IMR-90 (cell line): Measurements from ENCODE around the gene PTPRQ. TPM values are rescaled to one million over a fixed set of nuclear protein-coding genes. Genes with fewer than 3 reads are reported as not detected.
A peak's percentile ranks its signal among the peaks of the same experiment; 100 is the strongest.

Source experiments
- ATAC-seq: fragments of 200-7000 bp; cut with Tn5 transposase; 2 replicates; pipeline ENCODE4 v1.9.1; 2020; ENCODE audit warnings: low read depth, mild to moderate bottlenecking, moderate library complexity
- BruUV-seq: library from RNA; stranded (reverse); fragments of 400-500 nt; replicated peaks from 2 replicates; lab custom pipeline; 2021; lab: Mats Ljungman, UMichigan
- CTCF ChIA-PET: fragments of 300-600 bp; formaldehyde crosslinking; extraction: SDS; loops from one replicate; lab custom pipeline; 2021; ENCODE audit warnings: antibody characterized with exemption; lab: Yijun Ruan, JAX
- POLR2A ChIA-PET: fragments of 300-600 bp; sonication (Branson Sonifier 250); formaldehyde crosslinking; loops from one replicate; lab custom pipeline; 2022; ENCODE audit warnings: antibody characterized with exemption; ENCODE audit not compliant: unreplicated experiment; lab: Charles Lee
- DNase-seq: peaks from one replicate; pipeline ENCODE4 v3.0.0; 2013
- H2AFZ ChIP-seq: replicated peaks from 2 replicates; pipeline ENCODE3; 2013; ENCODE audit warnings: low read length, mild to moderate bottlenecking; ENCODE audit not compliant: poor library complexity
- H2AK5ac ChIP-seq: 2 replicates; pipeline ENCODE4 v1.6.1; 2013; ENCODE audit warnings: low read depth, low read length, inconsistent platforms
- H2AK9ac ChIP-seq: replicated peaks from 2 replicates; pipeline ENCODE3; 2013; ENCODE audit warnings: mild to moderate bottlenecking, low read depth, low read length, moderate library complexity; ENCODE audit not compliant: poor library complexity
- H2BK120ac ChIP-seq: 2 replicates; pipeline ENCODE4 v1.6.1; 2013; ENCODE audit warnings: low read depth, low read length, inconsistent platforms
- H2BK15ac ChIP-seq: 3 replicates; pipeline ENCODE4 v1.6.1; 2013; ENCODE audit warnings: low read depth, low read length, inconsistent platforms
- H2BK20ac ChIP-seq: 2 replicates; pipeline ENCODE4 v1.6.1; 2013; ENCODE audit warnings: low read depth, mild to moderate bottlenecking, inconsistent platforms, low read length, moderate library complexity
- H2BK5ac ChIP-seq: 2 replicates; pipeline ENCODE4 v1.6.1; 2013; ENCODE audit warnings: mild to moderate bottlenecking, low read depth, low read length, inconsistent platforms; ENCODE audit not compliant: poor library complexity, severe bottlenecking
- H3K14ac ChIP-seq: replicated peaks from 2 replicates; pipeline ENCODE4 v1.6.1; 2013; ENCODE audit warnings: low read depth, low read length, inconsistent platforms
- H3K18ac ChIP-seq: 2 replicates; pipeline ENCODE4 v1.6.1; 2013; ENCODE audit warnings: low read depth, low read length, control low read depth
- H3K23ac ChIP-seq: 2 replicates; pipeline ENCODE4 v1.6.1; 2013; ENCODE audit warnings: low read depth, low read length, inconsistent platforms
- H3K27ac ChIP-seq: 2 replicates; pipeline ENCODE4 v1.5.1; 2013; ENCODE audit warnings: mild to moderate bottlenecking, control low read depth, low read length; ENCODE audit not compliant: insufficient read depth
- H3K27me3 ChIP-seq: 2 replicates; pipeline ENCODE4 v1.6.1; 2013; ENCODE audit warnings: low read length; ENCODE audit not compliant: control insufficient read depth, insufficient read depth
- H3K36me3 ChIP-seq: 2 replicates; pipeline ENCODE4 v1.6.1; 2013; ENCODE audit warnings: low read length, mixed read lengths; ENCODE audit not compliant: control insufficient read depth, insufficient read depth
- H3K4ac ChIP-seq: 2 replicates; pipeline ENCODE4 v1.6.1; 2013; ENCODE audit warnings: low read depth, low read length, inconsistent platforms
- H3K4me1 ChIP-seq: 2 replicates; pipeline ENCODE4 v1.6.1; 2013; ENCODE audit warnings: low read length, mixed read lengths; ENCODE audit not compliant: control insufficient read depth, insufficient read depth
- H3K4me2 ChIP-seq: 2 replicates; pipeline ENCODE4 v1.6.1; 2013; ENCODE audit warnings: low read depth, mild to moderate bottlenecking, control low read depth, low read length, moderate library complexity
- H3K4me3 ChIP-seq: 2 replicates; pipeline ENCODE4 v1.5.1; 2013; ENCODE audit warnings: low read depth, mild to moderate bottlenecking, control low read depth, low read length, moderate library complexity; ENCODE audit not compliant: insufficient read depth
- H3K56ac ChIP-seq: 2 replicates; pipeline ENCODE4 v1.6.1; 2013; ENCODE audit warnings: low read length, inconsistent platforms; ENCODE audit not compliant: insufficient read depth; ENCODE audit errors: extremely low read depth
- H3K79me1 ChIP-seq, 2 experiments: 2 replicates each; pipeline ENCODE4 v1.6.1; 2013; ENCODE audit warnings: low read length in 2 of 2, inconsistent platforms in 1 of 2, low read depth in 1 of 2
- H3K9ac ChIP-seq: 2 replicates; pipeline ENCODE4 v1.6.1; 2013; ENCODE audit warnings: low read depth, low read length, control low read depth
- H3K9me1 ChIP-seq: 2 replicates; pipeline ENCODE4 v1.6.1; 2013; ENCODE audit warnings: low read length, inconsistent platforms; ENCODE audit not compliant: insufficient read depth
- H3K9me3 ChIP-seq: 2 replicates; pipeline ENCODE4 v1.6.1; 2013; ENCODE audit warnings: low read length; ENCODE audit not compliant: control insufficient read depth, insufficient read depth
- H4K20me1 ChIP-seq: 2 replicates; pipeline ENCODE4 v1.6.1; 2013; ENCODE audit warnings: low read length, inconsistent platforms; ENCODE audit not compliant: insufficient read depth
- H4K5ac ChIP-seq: 2 replicates; pipeline ENCODE4 v1.6.1; 2013; ENCODE audit warnings: mild to moderate bottlenecking, low read depth, low read length, control low read depth
- H4K8ac ChIP-seq, 2 experiments: 2 replicates each; pipeline ENCODE4 v1.6.1; 2013; ENCODE audit warnings: low read depth in 2 of 2, low read length in 2 of 2, control low read depth in 1 of 2, inconsistent platforms in 1 of 2
- H4K91ac ChIP-seq: 2 replicates; pipeline ENCODE4 v1.6.1; 2013; ENCODE audit warnings: low read depth, low read length, inconsistent platforms; ENCODE audit not compliant: insufficient read depth
- BHLHE40 ChIP-seq: fragments of 150-350 bp; IDR thresholded peaks from 2 replicates; pipeline ENCODE4 v1.6.1; 2016; ENCODE audit warnings: mild to moderate bottlenecking, low read depth, low read length
- CEBPB ChIP-seq: IDR thresholded peaks from 2 replicates; pipeline ENCODE4 v1.6.1; 2012; ENCODE audit warnings: low read depth, low read length, improper control_type of control experiment
- CHD1 ChIP-seq: IDR thresholded peaks from 2 replicates; pipeline ENCODE4 v1.6.1; 2012; ENCODE audit warnings: low read depth, low read length, improper control_type of control experiment
- CTCF ChIP-seq: conservative IDR thresholded peaks from 2 replicates; pipeline ENCODE4 v1.5.1; 2012; ENCODE audit warnings: mild to moderate bottlenecking, low read depth, low read length, improper control_type of control experiment
- ELK1 ChIP-seq: fragments of 150-350 bp; IDR thresholded peaks from 2 replicates; pipeline ENCODE4 v1.6.1; 2016; ENCODE audit warnings: low read depth, mild to moderate bottlenecking, low read length, moderate library complexity, borderline replicate concordance
- FOS ChIP-seq: fragments of 150-350 bp; IDR thresholded peaks from 2 replicates; pipeline ENCODE4 v1.6.1; 2016; ENCODE audit warnings: low read depth, low read length
- MAFK ChIP-seq: IDR thresholded peaks from 2 replicates; pipeline ENCODE4 v1.6.1; 2012; ENCODE audit warnings: low read depth, low read length, improper control_type of control experiment
- MAZ ChIP-seq: IDR thresholded peaks from 2 replicates; pipeline ENCODE4 v1.6.1; 2012; ENCODE audit warnings: low read depth, mild to moderate bottlenecking, low read length, improper control_type of control experiment, moderate library complexity, borderline replicate concordance
- MXI1 ChIP-seq: IDR thresholded peaks from 2 replicates; pipeline ENCODE4 v1.6.1; 2012; ENCODE audit warnings: low read depth, mild to moderate bottlenecking, low read length, moderate library complexity, borderline replicate concordance
- NFE2L2 ChIP-seq: fragments of 150-350 bp; IDR thresholded peaks from 2 replicates; pipeline ENCODE4 v1.6.1; 2016; ENCODE audit warnings: low read depth, mild to moderate bottlenecking, low read length
- POLR2A ChIP-seq: IDR thresholded peaks from 2 replicates; pipeline ENCODE4 v1.6.1; 2012; ENCODE audit warnings: mild to moderate bottlenecking, low read depth, low read length
- RAD21 ChIP-seq: IDR thresholded peaks from 2 replicates; pipeline ENCODE4 v1.6.1; 2012; ENCODE audit warnings: low read length, improper control_type of control experiment
- RCOR1 ChIP-seq: IDR thresholded peaks from 2 replicates; pipeline ENCODE4 v1.6.1; 2012; ENCODE audit warnings: mild to moderate bottlenecking, low read length, improper control_type of control experiment; ENCODE audit not compliant: insufficient replicate concordance
- RFX5 ChIP-seq: IDR thresholded peaks from 2 replicates; pipeline ENCODE4 v1.8.0; 2012; ENCODE audit warnings: low read depth, mild to moderate bottlenecking, low read length, moderate library complexity
- SMC3 ChIP-seq: fragments of 150-350 bp; IDR thresholded peaks from 2 replicates; pipeline ENCODE4 v1.6.1; 2016; ENCODE audit warnings: low read depth, mild to moderate bottlenecking, antibody characterized with exemption, low read length, moderate library complexity
- USF2 ChIP-seq: fragments of 150-350 bp; IDR thresholded peaks from 2 replicates; pipeline ENCODE4 v1.6.1; 2017; ENCODE audit warnings: mild to moderate bottlenecking, antibody characterized with exemption, low read length, low read depth
- WGBS, 2 experiments: methylation state at CpG; one replicate each; pipeline versions ENCODE4 v1.1.5 to v1.1.7; 2013; ENCODE audit warnings: missing lambda C conversion rate in 2 of 2; ENCODE audit not compliant: insufficient read length in 1 of 2; ENCODE audit errors: extremely low coverage in 2 of 2; 5-methylcytosine and 5-hydroxymethylcytosine counted together
- dilution Hi-C: fragments of 300-500 bp; cut with HindIII; formaldehyde crosslinking; loops from one replicate; pipeline ENCODE4 v1.14.3; 2018; ENCODE audit warnings: low sequenced_read_pairs; ENCODE audit not compliant: unreplicated experiment
- in situ Hi-C: fragments of 300-500 bp; cut with MboI; formaldehyde crosslinking; loops from 3 replicates; pipeline ENCODE4 v1.14.3; 2019; ENCODE audit warnings: low sequenced_read_pairs, inconsistent platforms, mixed read lengths
- intact Hi-C: fragments of 100-400 bp; cut with micrococcal nuclease; formaldehyde crosslinking; loops from 2 replicates; pipeline ENCODE4 v1.10.0; 2022
- polyA plus RNA-seq, 3 experiments: library from polyadenylated mRNA; depleted of rRNA; stranded (reverse); fragments of >200 nt; gene quantifications; 2 replicates each; pipeline ENCODE4 v1.2.3, GENCODE V29; 2012; ENCODE audit warnings: low replicate concordance in 1 of 3
- total RNA-seq: library from RNA; depleted of rRNA; stranded (reverse); fragments of >200 nt; gene quantifications from 2 replicates; pipeline ENCODE4 v1.2.3, GENCODE V29; 2012

The PTPRQ gene
- total and polyA plus RNA-seq, 2 of the 4 experiments (the other 2 are of a cell fraction), result 0.96 to 1.4 TPM

- Histone ChIP-seq H3K4ac (no peak overlapping the region), H3K27ac (no peak overlapping the region), H3K9me1 (no peaks in the 10 kb centered on the region), H3K79me1 (no peaks in the 10 kb centered on the region), H3K36me3 (no peaks in the 10 kb centered on the region), H3K56ac (no peak overlapping the region), H3K14ac (no peak overlapping the region; the same call in 1 of the 2 replicates), H2AK5ac (no peak overlapping the region), H3K4me2 (no peak overlapping the region), H2BK5ac (no peak overlapping the region), H2BK20ac (peak overlapping the region; percentile 16; the same call in 1 of the 2 replicates), H3K23ac (no peak overlapping the region), H4K91ac (peak overlapping the region; percentile 0; the same call in 1 of the 2 replicates), H3K4me1 (no peaks in the 10 kb centered on the region; the same call in 1 of the 2 replicates), H2BK15ac (no peak overlapping the region), H2BK120ac (no peak overlapping the region), H4K8ac (no peak overlapping the region), H3K18ac (no peak overlapping the region), H4K5ac (no peak overlapping the region), H2AK9ac (no peak overlapping the region), H3K27me3 (no peaks in the 10 kb centered on the region), H4K20me1 (no peaks in the 10 kb centered on the region), H3K9me3 (no peaks in the 10 kb centered on the region; the same call in 1 of the 2 replicates), H3K4me3 (no peak overlapping the region), H2AFZ (no peak overlapping the region), H3K9ac (no peak overlapping the region)
- in situ Hi-C loops, result no loop called here
- intact Hi-C loops, result loop anchor here (10.0 kb wide), 1 partner anchor 150 kb away; no protein-coding TSS in a partner anchor
- TF ChIP-seq FOS, result no peak
- no peak for TF ChIP-seq CEBPB
- TF ChIP-seq POLR2A, result no peak
- TF ChIP-seq ELK1, result no peak
- TF ChIP-seq RCOR1, result no peak
- no peak for TF ChIP-seq SMC3
- no peak for TF ChIP-seq RAD21
- no peak for TF ChIP-seq CTCF
- TF ChIP-seq BHLHE40, result no peak
- no peak for TF ChIP-seq CHD1
- no peak for TF ChIP-seq MXI1
- TF ChIP-seq MAZ, result no peak
- TF ChIP-seq USF2, result no peak
- TF ChIP-seq MAFK, result no peak
- TF ChIP-seq RFX5, result no peak
- TF ChIP-seq NFE2L2, result no peak
- ChIA-PET CTCF (interaction anchor here (0.6 kb wide), 1 partner anchor 788 kb away, joined by 3 read pairs; no protein-coding TSS in a partner anchor), POLR2A (no interaction called here)
- DNase-seq (no peak), ATAC-seq (no peak)
- no TSS peak for BruUV-seq
- WGBS, 2 experiments, result 100% methylated on average over 1 of the region's 1 CpG; no CpG with 5 or more reads in 1 of the 2 experiments
- dilution Hi-C loops, result no loop called here
Measured at GRCh38 chr12:80625051-80625450, 181.0 kb downstream of the PTPRQ start.
